HG03460 (cell line): ENCODE measurements around the gene NLGN1.
"Not testable (repeated sequence)": the region's sequence is repeated elsewhere in the genome, so short reads cannot be mapped to it uniquely, and the experiment has no call there.

Source experiments
- ATAC-seq: cut with Tn5 transposase; IDR thresholded peaks from one replicate; pipeline ENCODE4 v1.9.1; 2021; ENCODE audit not compliant: unreplicated experiment

NLGN1 gene

GRCh38 chr3:173429076-173429475 is 31.5 kb downstream of the NLGN1 start:
- no peak for ATAC-seq

- no peak for ATAC-seq
Observed at GRCh38 chr3:173429527-173429926, 32.0 kb downstream of the NLGN1 start.

- no peak for ATAC-seq
Observed at GRCh38 chr3:173430576-173430975, 33.0 kb downstream of the NLGN1 start.

DNA sequence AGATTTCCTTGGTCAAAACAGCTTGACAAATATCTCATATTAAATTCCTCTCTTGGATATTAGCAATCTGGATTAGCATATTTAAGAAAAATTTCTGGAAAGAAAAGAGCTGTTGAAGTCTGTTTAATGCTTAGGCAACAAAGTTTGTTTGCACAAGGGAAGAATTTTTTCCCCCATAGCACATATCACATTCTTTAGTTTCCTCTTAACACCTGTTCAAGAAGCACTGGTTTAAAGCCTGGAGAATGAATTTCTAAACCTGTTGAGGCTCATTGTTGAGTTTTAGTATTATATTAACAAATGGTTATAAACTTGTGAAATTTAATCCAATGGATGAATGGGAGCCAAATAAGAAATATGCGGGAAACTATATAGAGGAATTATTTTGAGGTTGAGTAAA is 41.5 kb downstream of the NLGN1 start:
- no peak for ATAC-seq

DNA sequence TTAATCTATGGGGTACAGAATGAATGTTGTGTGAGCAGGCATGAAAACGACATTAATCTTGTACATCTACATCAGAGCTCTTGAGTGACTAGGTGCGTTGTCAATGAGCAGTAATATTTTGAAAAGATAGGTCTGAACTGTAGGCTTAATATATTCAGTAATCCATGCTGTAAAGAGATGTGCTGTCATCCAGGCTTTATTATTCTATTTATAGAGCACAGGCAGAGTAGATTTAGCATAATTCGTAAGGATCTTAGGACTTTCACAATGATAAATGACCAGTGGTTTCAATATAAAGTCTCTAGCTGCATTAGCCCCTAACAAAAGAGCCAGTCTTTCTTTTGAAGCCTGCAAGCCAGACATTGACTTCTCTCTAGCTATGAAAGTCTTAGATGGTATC is 43.0 kb downstream of the NLGN1 start:
- ATAC-seq = no peak

DNA sequence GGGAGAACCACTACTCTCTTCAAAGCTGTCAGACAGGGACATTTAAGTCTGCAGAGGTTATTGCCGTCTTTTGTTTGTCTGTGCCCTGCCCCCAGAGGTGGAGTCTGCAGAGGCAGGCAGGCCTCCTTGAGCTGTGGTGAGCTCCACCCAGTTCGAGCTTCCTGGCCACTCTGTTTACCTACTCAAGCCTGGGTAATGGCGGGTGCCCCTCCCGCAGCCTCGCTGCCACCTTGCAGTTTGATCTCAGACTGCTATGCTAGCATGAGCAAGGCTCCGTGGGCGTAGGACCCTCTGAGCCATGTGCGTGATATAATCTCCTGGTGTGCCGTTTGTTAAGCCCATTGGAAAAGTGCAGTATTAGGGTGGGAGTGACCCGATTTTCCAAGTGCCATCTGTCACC is 54.0 kb downstream of the NLGN1 start:
- not testable (repeated sequence) for ATAC-seq

DNA sequence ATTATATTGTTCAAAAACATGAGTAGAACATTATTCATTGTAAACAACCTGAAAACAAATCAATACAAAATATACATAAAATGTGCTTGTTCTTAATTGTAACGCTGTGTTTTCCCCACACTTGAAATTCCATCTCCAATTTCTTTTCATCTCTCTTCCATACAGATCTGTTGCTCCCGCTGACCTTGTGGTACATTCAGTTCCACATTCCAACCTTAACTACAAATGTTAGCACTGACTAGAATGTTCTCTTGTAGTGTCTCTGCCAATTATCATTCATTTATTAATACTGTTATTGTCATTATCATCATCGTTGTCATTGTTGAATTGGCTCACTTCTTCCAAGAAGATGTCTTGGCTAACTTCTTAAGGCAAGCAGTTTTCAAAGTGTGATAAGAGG is 65.7 kb downstream of the NLGN1 start:
- no peak for ATAC-seq

- no peak for ATAC-seq
Observed at GRCh38 chr3:173465112-173465511, 67.6 kb downstream of the NLGN1 start.

GRCh38 chr3:173465898-173466678 is 68.5 kb downstream of the NLGN1 start:
- ATAC-seq = no peak

DNA sequence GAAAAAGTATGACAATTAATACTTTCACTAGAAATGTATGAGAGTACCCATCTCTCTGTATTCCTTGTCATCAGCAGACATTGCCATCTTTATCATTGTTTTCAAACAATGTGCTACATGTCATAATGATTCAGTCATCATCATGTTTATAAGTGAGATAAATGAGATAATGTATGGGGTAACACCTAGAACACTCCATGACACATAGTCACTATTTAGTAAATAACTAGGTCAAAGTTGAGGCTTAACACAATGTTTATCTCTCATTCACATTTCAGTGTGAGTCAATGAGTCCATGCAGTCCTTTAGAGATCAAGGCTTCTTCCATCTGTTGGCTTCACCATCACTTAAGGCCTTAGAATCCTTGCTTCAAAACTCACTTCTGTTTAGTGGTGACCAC is 70.0 kb downstream of the NLGN1 start:
- no peak for ATAC-seq

DNA sequence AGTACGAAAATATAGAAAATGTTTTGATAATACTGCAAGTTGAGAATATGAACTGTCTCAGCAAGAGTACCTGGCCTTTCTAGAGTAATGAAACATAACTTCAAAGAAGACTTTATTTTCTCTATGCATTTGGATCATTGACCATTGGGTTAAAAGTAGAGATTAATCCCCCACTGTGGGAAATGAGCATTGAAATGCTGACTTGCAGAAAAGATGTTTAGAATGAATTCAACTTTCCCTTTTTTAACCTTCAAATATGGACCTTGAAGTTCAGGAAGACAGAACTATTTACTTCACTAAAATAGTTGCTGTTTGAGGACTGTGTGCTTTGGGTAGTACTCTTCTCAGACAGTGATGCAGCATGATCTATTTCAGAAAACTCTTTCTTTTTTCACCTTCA is 75.7 kb downstream of the NLGN1 start:
- no peak for ATAC-seq

GRCh38 chr3:173479301-173479700 is 81.8 kb downstream of the NLGN1 start:
- ATAC-seq = no peak

- ATAC-seq = no peak
Observed at GRCh38 chr3:173501931-173502489, 104.5 kb downstream of the NLGN1 start.

DNA sequence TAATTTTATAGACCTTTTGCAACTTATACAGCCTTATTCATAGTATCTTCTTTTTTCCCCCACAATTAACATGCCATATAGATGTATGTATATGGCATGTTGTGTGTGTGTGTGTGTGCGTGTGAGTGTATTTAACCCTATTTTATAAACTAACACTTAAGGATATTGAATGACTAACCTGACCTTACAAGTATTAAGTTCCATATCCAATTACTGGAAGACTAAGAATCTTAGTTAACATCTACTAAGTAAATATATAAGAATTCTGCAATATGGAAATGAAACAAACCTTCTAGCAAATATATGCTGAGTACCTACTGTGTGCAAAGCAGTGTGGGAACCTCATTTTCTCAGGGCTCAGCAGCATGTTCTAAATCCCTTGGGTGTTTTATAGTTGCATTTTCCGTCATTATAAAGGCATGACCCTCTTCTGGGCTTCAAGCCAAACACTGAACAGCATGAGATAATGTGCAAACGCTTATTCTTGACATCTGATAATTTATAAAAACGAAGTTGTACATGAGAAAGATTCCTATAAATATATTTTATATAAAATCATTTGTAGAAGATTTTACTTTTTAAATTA is 105.5 kb downstream of the NLGN1 start:
- ATAC-seq = no peak

- ATAC-seq = no peak
Observed at GRCh38 chr3:173510565-173510964, 113.0 kb downstream of the NLGN1 start.

DNA sequence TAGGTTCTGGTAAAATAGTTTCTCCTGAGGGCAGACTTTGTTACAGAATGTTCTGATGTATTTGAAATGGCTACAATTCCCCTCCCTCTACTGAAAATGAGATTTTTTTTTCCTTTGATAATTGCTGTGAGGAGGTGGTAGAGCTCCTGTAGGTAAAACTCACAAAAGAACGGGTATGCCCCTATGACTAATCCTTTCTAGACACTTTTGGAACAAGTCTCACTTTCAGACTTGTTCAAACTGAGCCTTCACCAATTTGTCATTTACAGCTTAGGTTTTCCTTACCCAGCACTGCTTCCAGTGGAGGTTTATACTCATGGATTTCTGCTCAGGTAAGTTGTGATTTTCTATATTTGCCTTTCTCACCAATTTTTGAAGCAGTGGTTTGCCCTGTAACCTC is 115.6 kb downstream of the NLGN1 start:
- ATAC-seq = peak; percentile 79

- peak; percentile 86 for ATAC-seq
Observed at GRCh38 chr3:173529062-173529711, 131.6 kb downstream of the NLGN1 start.

DNA sequence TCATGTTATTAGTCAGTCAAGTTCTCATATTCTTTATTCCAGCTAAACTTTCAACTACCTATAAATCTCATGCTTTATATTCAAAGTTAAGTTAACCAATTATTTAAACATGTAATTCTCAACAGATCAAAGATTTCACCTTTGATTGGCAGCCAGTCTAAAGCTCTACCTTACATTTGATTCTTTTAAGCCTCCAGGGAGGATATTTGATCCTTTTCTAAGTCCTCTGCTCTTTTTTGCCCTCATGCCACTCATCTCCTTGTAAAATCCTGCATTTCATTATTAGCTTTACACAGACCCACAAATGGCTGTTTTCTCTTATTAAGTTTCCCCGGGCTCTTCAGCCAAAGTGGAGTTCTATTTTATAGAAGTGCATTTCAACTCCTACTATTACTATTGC is 134.1 kb downstream of the NLGN1 start:
- ATAC-seq = no peak

- ATAC-seq = no peak
Observed at GRCh38 chr3:173538410-173538809, 140.9 kb downstream of the NLGN1 start.

- not testable (repeated sequence) for ATAC-seq
Observed at GRCh38 chr3:173545590-173545989, 148.0 kb downstream of the NLGN1 start.

DNA sequence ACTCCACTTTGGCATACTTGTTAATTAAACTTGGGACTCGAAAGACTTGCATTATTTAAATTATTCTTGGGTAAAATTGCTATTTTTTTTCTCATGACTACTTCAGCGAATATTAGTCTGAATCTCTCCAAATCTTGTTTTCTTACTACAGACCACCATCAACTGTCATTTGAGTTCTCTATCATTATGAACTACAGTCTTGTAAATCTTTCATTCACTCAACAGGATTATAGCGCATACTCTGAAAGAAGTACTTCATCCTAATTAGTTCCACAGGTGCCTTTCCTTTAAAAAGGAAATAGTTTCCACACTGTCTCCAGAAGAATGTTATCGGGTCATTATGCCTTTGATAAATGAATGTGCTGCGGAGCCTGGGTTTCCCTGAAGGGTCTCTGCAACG is 149.5 kb downstream of the NLGN1 start:
- no peak for ATAC-seq

DNA sequence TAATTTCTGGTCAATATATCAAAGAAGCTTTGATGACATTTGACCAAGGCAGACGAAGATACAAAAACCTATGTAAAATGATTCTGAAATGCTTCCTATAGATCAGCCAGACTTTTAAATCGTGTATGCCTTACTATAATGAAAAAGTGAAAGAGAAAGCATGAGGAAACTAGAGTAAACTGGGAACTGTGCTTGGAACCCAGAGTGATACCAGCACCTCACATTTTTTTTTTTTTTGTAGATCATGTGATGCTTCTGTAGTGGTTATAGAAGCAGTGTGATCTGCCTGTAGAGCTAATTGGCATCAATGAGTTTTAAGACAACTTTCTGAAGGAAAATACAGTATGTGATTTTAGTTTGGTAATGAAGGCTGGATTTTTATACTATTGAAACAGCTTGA is 150.7 kb downstream of the NLGN1 start:
- ATAC-seq = no peak
